Epithelial cell of proximal tubule (primary cell): ENCODE results near the gene TUB. TPM values are rescaled to one million over a fixed set of nuclear protein-coding genes. Genes with fewer than 3 reads are reported as not detected.

Experiments
- DNase-seq: peaks from one replicate; pipeline ENCODE4 v3.0.0-alpha.2; 2011; ENCODE audit warnings: low read depth
- H3K4me3 ChIP-seq: 2 replicates; pipeline ENCODE4 v1.5.1; 2011; ENCODE audit warnings: low read depth, mild to moderate bottlenecking, low read length
- total RNA-seq: library from RNA; depleted of rRNA; stranded (reverse); fragments of >200 nt; gene quantifications from 2 replicates; pipeline ENCODE4 v1.2.3, GENCODE V29; 2015
- TF ChIP-seq, protein P1 (sequence below): conservative IDR thresholded peaks from 2 replicates; pipeline ENCODE4 v1.5.1; 2012; ENCODE audit warnings: low read depth, mild to moderate bottlenecking, low read length

The TUB gene
- total RNA-seq, 1 donor from 2014 or later = 3.2 TPM

DNA sequence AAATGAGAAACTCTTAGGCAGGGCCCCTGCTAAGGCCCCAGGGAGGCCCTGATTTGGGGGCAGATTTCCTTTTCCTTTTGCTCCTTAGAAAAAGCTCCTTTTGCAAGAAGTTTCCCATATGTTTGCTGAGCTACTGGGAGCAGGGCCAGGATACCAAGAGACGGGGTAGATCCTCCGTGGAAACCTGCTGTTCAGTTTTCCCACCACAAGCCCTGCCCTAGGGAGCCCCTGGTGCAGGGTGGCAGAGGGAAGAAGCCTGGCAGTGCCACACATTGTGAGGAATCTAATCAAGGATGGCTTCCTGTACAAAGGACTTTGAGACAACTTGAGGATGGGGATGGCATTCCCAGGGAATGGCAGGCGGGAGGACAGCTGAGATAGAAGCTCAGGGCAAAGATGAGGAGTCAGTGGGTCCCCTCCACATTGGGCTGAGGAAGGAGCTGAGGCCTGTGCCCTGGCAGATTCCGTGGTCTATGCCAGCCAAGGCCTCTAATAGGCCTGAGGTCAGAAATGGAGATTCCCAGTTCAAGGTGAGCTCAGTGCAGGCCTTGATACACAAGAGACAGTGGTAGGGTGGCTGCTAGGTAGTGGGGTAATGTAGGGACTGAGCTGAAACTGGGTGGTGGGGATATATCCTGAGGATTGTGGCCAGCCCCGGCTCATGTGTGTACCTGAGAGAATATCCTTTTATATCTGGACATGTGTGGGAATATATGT lies 15.0 kb downstream of the TUB start:
- TF ChIP-seq, protein P1, sequence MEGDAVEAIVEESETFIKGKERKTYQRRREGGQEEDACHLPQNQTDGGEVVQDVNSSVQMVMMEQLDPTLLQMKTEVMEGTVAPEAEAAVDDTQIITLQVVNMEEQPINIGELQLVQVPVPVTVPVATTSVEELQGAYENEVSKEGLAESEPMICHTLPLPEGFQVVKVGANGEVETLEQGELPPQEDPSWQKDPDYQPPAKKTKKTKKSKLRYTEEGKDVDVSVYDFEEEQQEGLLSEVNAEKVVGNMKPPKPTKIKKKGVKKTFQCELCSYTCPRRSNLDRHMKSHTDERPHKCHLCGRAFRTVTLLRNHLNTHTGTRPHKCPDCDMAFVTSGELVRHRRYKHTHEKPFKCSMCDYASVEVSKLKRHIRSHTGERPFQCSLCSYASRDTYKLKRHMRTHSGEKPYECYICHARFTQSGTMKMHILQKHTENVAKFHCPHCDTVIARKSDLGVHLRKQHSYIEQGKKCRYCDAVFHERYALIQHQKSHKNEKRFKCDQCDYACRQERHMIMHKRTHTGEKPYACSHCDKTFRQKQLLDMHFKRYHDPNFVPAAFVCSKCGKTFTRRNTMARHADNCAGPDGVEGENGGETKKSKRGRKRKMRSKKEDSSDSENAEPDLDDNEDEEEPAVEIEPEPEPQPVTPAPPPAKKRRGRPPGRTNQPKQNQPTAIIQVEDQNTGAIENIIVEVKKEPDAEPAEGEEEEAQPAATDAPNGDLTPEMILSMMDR = no peak
- DNase-seq = no peak

DNA sequence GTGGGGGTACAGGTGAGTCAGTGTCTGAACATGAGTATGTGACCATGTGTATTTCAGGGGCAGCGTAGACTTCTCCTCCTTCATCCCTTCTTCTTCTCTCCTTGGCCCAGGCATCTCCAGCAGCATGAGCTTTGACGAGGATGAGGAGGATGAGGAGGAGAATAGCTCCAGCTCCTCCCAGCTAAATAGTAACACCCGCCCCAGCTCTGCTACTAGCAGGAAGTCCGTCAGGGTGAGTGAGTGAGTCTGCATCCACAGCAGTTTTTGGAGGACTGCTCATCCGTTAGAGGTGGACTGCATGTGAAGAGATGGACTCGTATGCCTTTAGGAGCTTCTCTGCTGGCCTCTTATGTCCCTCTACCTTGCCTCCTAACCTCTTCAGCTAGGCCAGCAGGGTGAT lies 15.6 kb downstream of the TUB start:
- TF ChIP-seq, protein P1 = no peak
- no peak overlapping the region for H3K4me3 ChIP-seq
- no peak for DNase-seq

More for the DNA sequence above, 15.0 kb downstream of the TUB start:
- no peak overlapping the region for H3K4me3 ChIP-seq

DNA sequence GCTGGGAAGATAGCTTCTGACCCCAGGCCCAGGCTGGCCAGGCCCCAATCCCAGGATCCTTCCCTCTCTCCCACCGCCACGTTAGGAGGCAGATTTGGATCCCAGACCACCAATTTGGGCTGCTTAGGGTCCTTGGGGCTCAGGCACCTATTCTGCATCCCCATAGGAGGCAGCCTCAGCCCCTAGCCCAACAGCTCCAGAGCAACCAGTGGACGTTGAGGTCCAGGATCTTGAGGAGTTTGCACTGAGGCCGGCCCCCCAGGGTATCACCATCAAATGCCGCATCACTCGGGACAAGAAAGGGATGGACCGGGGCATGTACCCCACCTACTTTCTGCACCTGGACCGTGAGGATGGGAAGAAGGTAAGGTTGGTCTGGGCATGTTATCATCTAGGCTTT lies 16.1 kb downstream of the TUB start:
- H3K4me3 ChIP-seq = no peak overlapping the region
- no peak for DNase-seq
- TF ChIP-seq, protein P1 = no peak

DNA sequence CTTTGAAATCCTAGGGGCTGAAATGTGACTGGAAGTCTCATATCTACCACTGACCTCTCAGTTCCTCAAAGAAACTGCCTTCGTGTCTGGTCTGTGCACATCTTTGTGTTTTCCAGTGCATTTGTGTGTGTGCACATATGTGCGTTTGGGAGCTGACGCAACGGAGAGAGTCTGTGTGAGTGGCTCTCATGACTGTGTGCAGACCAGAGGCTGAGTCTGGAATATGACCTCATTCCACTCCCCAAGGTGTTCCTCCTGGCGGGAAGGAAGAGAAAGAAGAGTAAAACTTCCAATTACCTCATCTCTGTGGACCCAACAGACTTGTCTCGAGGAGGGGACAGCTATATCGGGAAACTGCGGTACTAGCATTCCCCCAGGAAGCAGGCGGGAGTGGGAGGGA lies 16.5 kb downstream of the TUB start:
- TF ChIP-seq, protein P1 = no peak
- no peak overlapping the region for H3K4me3 ChIP-seq
- no peak for DNase-seq

DNA sequence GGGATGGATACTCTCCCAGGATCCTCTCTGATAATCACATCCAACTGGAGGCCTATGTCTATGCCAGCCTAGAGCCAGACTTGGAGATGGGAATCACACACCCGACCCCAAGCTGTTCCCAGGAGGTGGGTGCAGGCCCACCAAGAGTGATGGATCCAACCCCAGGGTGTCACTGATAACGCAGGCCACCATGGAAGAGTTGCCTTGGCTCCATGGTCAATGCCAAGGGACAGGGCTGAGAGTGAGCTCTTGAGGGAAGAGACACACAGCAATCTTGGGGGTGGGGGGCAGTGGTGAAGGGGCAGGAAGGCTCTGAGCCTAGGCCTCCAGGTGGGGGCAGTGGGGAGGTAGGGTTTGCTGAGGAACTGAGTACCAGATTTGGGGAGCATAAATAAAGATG lies 16.9 kb downstream of the TUB start:
- DNase-seq = no peak
- TF ChIP-seq, protein P1 = no peak

DNA sequence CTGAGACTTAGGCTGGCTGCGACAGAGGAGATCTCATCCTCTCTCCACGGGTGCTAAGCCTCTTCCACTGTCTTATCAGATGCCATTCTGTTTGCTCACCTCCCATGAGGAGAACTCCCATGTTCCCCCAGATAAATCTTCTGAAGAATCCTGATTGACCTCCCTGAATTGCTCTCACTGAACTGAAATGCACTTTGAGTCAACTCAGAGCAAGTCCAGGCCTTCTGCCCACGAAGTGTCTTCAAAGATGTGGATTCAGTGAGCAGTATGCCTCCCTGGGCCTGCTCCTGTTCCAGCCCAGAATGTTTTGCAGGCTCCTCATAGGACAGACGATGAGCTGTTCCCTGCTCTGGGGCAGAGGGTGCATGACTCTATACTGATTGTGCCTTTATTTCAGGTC lies 17.4 kb downstream of the TUB start:
- TF ChIP-seq, protein P1 = no peak
- no peak for DNase-seq
- H3K4me3 ChIP-seq = no peak overlapping the region

More for the DNA sequence above, 16.9 kb downstream of the TUB start:
- H3K4me3 ChIP-seq = no peak overlapping the region

DNA sequence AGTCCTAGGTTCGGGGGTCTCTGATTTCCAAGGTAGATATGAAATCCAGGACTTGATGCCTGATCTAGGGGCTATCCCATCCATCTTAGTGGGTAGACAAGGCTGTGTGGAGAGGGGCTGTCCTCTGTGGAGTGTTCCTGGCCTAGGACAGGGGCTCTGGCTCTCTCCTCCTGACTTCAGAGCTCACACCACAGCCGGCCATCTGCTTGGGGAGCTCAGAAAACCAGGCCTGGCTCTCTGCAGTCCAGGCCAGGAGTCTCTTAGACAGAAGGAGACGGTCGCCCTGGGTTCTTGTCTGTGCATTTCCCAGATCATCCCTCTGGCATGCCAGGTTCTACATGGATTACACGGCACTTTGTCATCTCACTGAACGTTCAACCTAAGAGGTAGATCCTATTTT lies 17.9 kb downstream of the TUB start:
- no peak overlapping the region for H3K4me3 ChIP-seq
- TF ChIP-seq, protein P1 = no peak
- DNase-seq = no peak
